ENCODE measurements around the gene CDC42EP1.
A peak's percentile ranks its signal among the peaks of the same experiment; 100 is the strongest.

CDC42EP1 gene

DNA sequence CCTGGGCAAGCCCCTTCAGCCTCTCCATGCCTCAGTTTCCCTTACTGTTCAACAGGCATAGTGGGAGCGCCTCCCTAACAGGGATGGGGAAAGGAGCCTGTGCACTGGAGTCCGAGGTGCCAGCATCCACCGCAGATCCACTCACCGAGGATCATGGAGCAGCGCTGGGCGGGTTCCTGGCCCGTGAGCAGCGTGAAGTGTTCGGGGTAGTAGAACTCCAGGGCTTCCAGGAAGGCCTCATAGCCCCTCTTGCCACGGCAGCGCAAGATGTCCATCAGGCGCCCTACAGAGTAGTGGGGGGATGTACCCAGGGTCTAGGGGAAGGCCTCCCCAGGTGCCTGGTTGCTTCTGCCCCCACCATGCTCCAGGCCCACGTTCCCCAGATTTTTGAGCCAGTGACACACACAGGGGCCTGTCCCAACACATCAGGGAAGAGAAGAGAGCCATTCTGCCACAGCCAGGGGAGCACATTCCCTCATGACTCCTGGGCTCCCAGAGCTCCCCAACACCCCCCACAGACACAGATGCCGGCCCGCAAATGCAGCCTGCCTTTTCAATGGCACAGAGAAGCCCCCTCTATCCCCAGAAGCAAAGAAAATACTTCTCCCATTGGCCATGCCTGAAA, 42.3 kb upstream of the CDC42EP1 start:
- CTCF ChIA-PET = no interaction called here
- POLR2A ChIA-PET = no interaction called here
- DNase-seq (ENCODE audit: extremely low spot score) = no peak
- TF ChIP-seq ARNT (IDR thresholded peaks at IDR 0.05) = no peak
- no peak for TF ChIP-seq FOXM1 (IDR thresholded peaks at IDR 0.05; ENCODE audit: borderline replicate concordance)
- TF ChIP-seq SP1 (IDR thresholded peaks at IDR 0.05) = no peak
- TF ChIP-seq L3MBTL2 (conservative IDR thresholded peaks at IDR 0.05) = no peak
- no peak for TF ChIP-seq CTBP1 (IDR thresholded peaks at IDR 0.05; ENCODE audit: borderline replicate concordance)
- TF ChIP-seq FOXA1 (IDR thresholded peaks at IDR 0.05) = no peak
- TF ChIP-seq TARDBP (IDR thresholded peaks at IDR 0.05) = no peak
- TF ChIP-seq BHLHE40 (IDR thresholded peaks at IDR 0.05; ENCODE audit: borderline replicate concordance) = no peak
- no peak for TF ChIP-seq SUZ12 (IDR thresholded peaks at IDR 0.05)
- no peak for TF ChIP-seq NFRKB (IDR thresholded peaks at IDR 0.05)
- no peak for TF ChIP-seq FOXK2 (IDR thresholded peaks at IDR 0.05)
- TF ChIP-seq, protein P1, sequence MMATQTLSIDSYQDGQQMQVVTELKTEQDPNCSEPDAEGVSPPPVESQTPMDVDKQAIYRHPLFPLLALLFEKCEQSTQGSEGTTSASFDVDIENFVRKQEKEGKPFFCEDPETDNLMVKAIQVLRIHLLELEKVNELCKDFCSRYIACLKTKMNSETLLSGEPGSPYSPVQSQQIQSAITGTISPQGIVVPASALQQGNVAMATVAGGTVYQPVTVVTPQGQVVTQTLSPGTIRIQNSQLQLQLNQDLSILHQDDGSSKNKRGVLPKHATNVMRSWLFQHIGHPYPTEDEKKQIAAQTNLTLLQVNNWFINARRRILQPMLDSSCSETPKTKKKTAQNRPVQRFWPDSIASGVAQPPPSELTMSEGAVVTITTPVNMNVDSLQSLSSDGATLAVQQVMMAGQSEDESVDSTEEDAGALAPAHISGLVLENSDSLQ (IDR thresholded peaks at IDR 0.05) = no peak
- TF ChIP-seq HDGF (IDR thresholded peaks at IDR 0.05; ENCODE audit: borderline replicate concordance) = no peak
- no peak for TF ChIP-seq LEF1 (IDR thresholded peaks at IDR 0.05; ENCODE audit: borderline replicate concordance)
- TF ChIP-seq ZNF384 (IDR thresholded peaks at IDR 0.05) = no peak
- TF ChIP-seq ELF4 (IDR thresholded peaks at IDR 0.05) = no peak

DNA sequence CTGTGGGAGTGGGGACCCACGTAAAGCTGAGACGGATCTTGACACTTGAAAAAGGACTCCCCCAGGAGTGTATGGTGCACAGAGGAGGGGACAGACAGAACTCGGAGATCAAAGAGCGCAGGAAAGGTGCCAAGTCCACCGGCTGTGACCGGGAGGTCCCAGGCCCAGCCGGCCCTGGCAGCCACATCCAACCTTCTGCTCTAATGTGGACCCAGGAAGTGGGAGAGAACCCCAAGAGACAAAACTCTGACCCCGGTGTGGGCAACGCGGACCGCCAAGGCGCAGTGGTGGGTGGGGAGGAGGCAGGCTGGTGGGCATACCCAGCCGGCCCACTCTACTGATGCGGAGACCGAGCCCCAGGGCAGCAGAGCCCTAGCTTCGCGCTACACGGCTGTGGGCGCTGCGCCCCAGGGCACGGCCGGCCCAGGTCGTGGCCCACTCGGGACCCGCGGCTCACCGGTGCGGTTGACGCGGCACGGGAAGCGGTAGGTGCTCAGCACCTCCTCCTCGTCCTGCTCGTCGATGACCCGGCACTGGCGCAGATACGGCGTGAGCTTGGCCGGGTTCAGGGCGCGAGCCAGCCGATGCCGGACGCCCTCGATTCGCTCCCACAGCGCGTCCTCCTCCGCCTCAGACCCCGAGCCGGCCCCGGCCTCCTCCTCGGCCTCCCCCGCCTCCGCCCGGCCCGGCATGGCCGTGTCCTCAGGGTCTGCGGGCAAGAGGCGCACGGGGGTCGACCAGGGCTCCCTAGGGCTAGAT, 41.6 kb upstream of the CDC42EP1 start:
- ChIA-PET CTCF (interaction anchor here (1.1 to 1.5 kb wide), 2 partner anchors 47 to 88 kb away, joined by 3 read pairs; no protein-coding TSS in a partner anchor), POLR2A (no interaction called here)
- DNase-seq (ENCODE audit: extremely low spot score) = peak; percentile 54
- TF ChIP-seq ARNT (IDR thresholded peaks at IDR 0.05) = no peak
- no peak for TF ChIP-seq L3MBTL2 (conservative IDR thresholded peaks at IDR 0.05)
- TF ChIP-seq, protein P1 (IDR thresholded peaks at IDR 0.05) = no peak
- TF ChIP-seq HDGF (IDR thresholded peaks at IDR 0.05; ENCODE audit: borderline replicate concordance) = no peak
- no peak for TF ChIP-seq NFRKB (IDR thresholded peaks at IDR 0.05)
- no peak for TF ChIP-seq FOXK2 (IDR thresholded peaks at IDR 0.05)
- no peak for TF ChIP-seq ELF4 (IDR thresholded peaks at IDR 0.05)
- no peak for TF ChIP-seq ZNF384 (IDR thresholded peaks at IDR 0.05)
- TF ChIP-seq LEF1 (IDR thresholded peaks at IDR 0.05; ENCODE audit: borderline replicate concordance) = no peak
- TF ChIP-seq FOXM1 (IDR thresholded peaks at IDR 0.05; ENCODE audit: borderline replicate concordance) = no peak
- no peak for TF ChIP-seq SUZ12 (IDR thresholded peaks at IDR 0.05)
- no peak for TF ChIP-seq SP1 (IDR thresholded peaks at IDR 0.05)
- TF ChIP-seq CTBP1 (IDR thresholded peaks at IDR 0.05; ENCODE audit: borderline replicate concordance) = no peak
- TF ChIP-seq TARDBP (IDR thresholded peaks at IDR 0.05) = no peak

DNA sequence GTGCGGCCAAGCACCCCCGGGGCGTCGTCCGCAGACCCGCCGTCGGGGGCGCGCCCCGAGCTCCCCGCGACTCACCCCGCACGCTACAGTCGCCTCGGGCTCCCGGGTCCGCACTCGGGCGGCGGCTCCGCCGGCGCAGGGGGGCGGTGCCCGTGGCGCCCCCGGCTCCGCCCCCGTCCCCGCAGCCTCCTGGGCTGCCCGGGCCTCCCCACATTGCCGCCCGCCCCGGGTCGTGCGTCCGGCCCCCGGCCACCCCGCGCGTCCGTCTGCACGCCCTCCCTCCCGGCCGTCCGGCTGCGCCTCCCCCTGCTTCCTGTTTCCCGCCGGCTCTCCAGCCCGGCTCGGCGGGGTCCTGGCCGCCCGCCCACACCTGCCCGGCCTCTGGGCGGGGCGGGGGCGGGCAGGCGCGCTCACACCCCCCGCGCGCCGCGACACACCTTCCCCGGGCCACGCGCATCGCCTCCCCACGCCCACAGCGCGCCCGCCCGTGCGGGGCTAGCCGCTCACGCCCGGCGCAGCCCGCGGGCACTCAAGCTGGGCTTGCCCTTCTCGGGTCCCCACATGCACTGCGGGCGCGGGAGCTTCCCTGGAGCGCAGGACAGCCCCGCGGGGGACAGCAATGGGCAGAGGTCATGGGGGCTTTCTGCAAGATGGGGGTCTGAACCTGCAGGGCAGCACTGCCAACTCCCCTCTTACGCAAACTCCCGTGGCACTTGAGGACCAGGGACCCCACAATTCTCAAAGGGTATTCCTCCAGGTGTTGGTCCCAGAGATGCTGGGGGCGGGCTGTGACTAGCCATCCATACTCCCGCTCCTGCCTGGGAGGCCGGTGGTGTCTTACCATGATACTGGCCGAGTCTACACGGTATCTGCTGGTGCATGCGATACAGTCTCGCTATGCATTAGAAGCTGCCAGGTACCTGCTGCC, 40.7 kb upstream of the CDC42EP1 start, which contains the start of gene CARD10:
CARD10 (minus strand) TSS at position 148 of the 928 bp plus-strand sequence. CDS start 215 bp downstream, outside the sequence.
- peak; percentile 66 for DNase-seq (ENCODE audit: extremely low spot score)
- POLR2A ChIA-PET = interaction anchor here (1.1 to 1.2 kb wide), 2 partner anchors 8 to 89 kb away, joined by 3 to 4 read pairs; partner anchors contain the start of gene GGA1
- CTCF ChIA-PET = interaction anchor here (0.6 to 1.5 kb wide), 3 partner anchors 43 to 87 kb away, joined by 3 read pairs; no protein-coding TSS in a partner anchor
- TF ChIP-seq FOXA1 (IDR thresholded peaks at IDR 0.05) = no peak
- no peak for TF ChIP-seq NFRKB (IDR thresholded peaks at IDR 0.05)
- no peak for TF ChIP-seq TARDBP (IDR thresholded peaks at IDR 0.05)
- peak; percentile 25; the same call in 1 of the 2 replicates for TF ChIP-seq FOXM1 (IDR thresholded peaks at IDR 0.05; ENCODE audit: borderline replicate concordance)
- TF ChIP-seq LEF1 (IDR thresholded peaks at IDR 0.05; ENCODE audit: borderline replicate concordance) = no peak; the same call in 1 of the 2 replicates
- TF ChIP-seq, protein P1 (IDR thresholded peaks at IDR 0.05) = no peak
- no peak for TF ChIP-seq ELF4 (IDR thresholded peaks at IDR 0.05)
- no peak for TF ChIP-seq HDGF (IDR thresholded peaks at IDR 0.05; ENCODE audit: borderline replicate concordance)
- 0 out of 2 replicates have a peak, but pooled peaks have one; percentile 13 for TF ChIP-seq ARNT (IDR thresholded peaks at IDR 0.05)
- TF ChIP-seq ZNF384 (IDR thresholded peaks at IDR 0.05) = no peak

DNA sequence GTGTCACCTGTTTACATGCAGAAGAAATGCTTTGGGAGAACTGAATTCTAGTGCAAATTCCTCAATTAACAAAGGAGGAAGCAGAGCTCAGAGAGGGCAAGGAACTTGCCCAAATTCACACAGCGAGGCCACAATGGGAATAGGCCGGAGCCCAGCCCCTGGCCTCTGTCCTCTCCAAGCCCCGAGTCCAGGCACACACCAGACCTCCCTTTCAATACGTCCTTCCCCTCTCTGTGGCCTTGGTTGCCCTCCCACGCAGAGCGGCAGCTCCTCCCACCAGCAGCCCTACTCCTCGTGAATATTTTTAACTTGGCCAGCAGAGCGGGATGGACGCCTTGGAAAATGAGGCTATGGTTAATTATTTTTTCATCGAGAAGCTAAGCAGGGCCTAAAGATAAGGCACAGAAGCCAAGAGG, 39.5 kb upstream of the CDC42EP1 start:
- TF ChIP-seq BHLHE40 (IDR thresholded peaks at IDR 0.05; ENCODE audit: borderline replicate concordance) = no peak
- TF ChIP-seq ZNF384 (IDR thresholded peaks at IDR 0.05) = no peak
- no peak for TF ChIP-seq NFRKB (IDR thresholded peaks at IDR 0.05)
- no peak for TF ChIP-seq FOXA1 (IDR thresholded peaks at IDR 0.05)
- TF ChIP-seq FOXM1 (IDR thresholded peaks at IDR 0.05; ENCODE audit: borderline replicate concordance) = no peak
- TF ChIP-seq FOXK2 (IDR thresholded peaks at IDR 0.05) = no peak
- TF ChIP-seq SP1 (IDR thresholded peaks at IDR 0.05) = no peak
- TF ChIP-seq CTBP1 (IDR thresholded peaks at IDR 0.05; ENCODE audit: borderline replicate concordance) = no peak
- TF ChIP-seq, protein P1 (IDR thresholded peaks at IDR 0.05) = no peak
- no peak for TF ChIP-seq LEF1 (IDR thresholded peaks at IDR 0.05; ENCODE audit: borderline replicate concordance)
- TF ChIP-seq L3MBTL2 (conservative IDR thresholded peaks at IDR 0.05) = no peak
- no peak for TF ChIP-seq HDGF (IDR thresholded peaks at IDR 0.05; ENCODE audit: borderline replicate concordance)
- TF ChIP-seq TARDBP (IDR thresholded peaks at IDR 0.05) = no peak
- TF ChIP-seq SUZ12 (IDR thresholded peaks at IDR 0.05) = no peak
- no peak for TF ChIP-seq ARNT (IDR thresholded peaks at IDR 0.05)
- no peak for TF ChIP-seq ELF4 (IDR thresholded peaks at IDR 0.05)
- DNase-seq (ENCODE audit: extremely low spot score) = no peak
- CTCF ChIA-PET = interaction anchor here (0.6 to 1.7 kb wide), 2 partner anchors 86 kb away, joined by 3 to 5 read pairs; no protein-coding TSS in a partner anchor
- POLR2A ChIA-PET = interaction anchor here (1.2 kb wide), 1 partner anchor 88 kb away, joined by 4 read pairs; the partner anchor contains the start of gene GGA1
